Esophagus muscularis mucosa (tissue), 4 donors: ENCODE results near the gene PTPRN2. TPM values are rescaled to one million over a fixed set of nuclear protein-coding genes. Genes with fewer than 3 reads are reported as not detected.
"Not testable (repeated sequence)": the region's sequence is repeated elsewhere in the genome, so short reads cannot be mapped to it uniquely, and the experiment has no call there.

Experiments used
- DNase-seq: peaks from one replicate; pipeline ENCODE4 v3.0.0-alpha.2; 2017; ENCODE audit errors: extremely low spot score
- H3K27ac ChIP-seq, 4 donors: fragments of 200-600 bp; sonication (generic); replicated peaks in 1 of 4; 1 replicate in 3 of 4; 2 replicates in 1 of 4; pipeline ENCODE4 v1.5.1; 2016 to 2019; ENCODE audit warnings: mild to moderate bottlenecking in 1 of 4
- H3K27me3 ChIP-seq, 4 donors: fragments of 200-600 bp; sonication (generic); one replicate each; pipeline versions ENCODE4 v1.5.1 to v1.6.0; 2016 to 2019
- H3K36me3 ChIP-seq, 4 donors: fragments of 200-600 bp; sonication (generic); one replicate each; pipeline ENCODE4 v1.5.1; 2016 to 2019
- H3K4me1 ChIP-seq, 4 donors: fragments of 200-600 bp; sonication (generic); one replicate each; pipeline ENCODE4 v1.5.1; 2016 to 2019
- H3K4me3 ChIP-seq, 4 donors: fragments of 200-600 bp; sonication (generic); 1 replicate in 2 of 4; 2 replicates in 2 of 4; pipeline ENCODE4 v1.5.1; 2016 to 2019; ENCODE audit warnings: mild to moderate bottlenecking in 4 of 4, moderate library complexity in 1 of 4
- H3K9me3 ChIP-seq, 4 donors: fragments of 200-600 bp; sonication (generic); 1 replicate in 3 of 4; 2 replicates in 1 of 4; pipeline ENCODE4 v1.5.1; 2016 to 2019
- CTCF ChIP-seq, 3 experiments: fragments of 200-600 bp in 2 of 3; fragments of 450-650 bp in 1 of 3; sonication (generic) in 2 of 3; IDR thresholded peaks; one replicate each; pipeline ENCODE4 v1.5.1; 2017 to 2019; ENCODE audit warnings: antibody characterized with exemption in 3 of 3, mild to moderate bottlenecking in 2 of 3, moderate library complexity in 1 of 3
- EP300 ChIP-seq: sonication (generic); formaldehyde crosslinking; IDR thresholded peaks from one replicate; pipeline ENCODE4 v1.6.1; 2017; ENCODE audit warnings: antibody characterized with exemption
- POLR2A ChIP-seq: fragments of 450-650 bp; IDR thresholded peaks from one replicate; pipeline ENCODE4 v1.6.1; 2017; ENCODE audit warnings: antibody characterized with exemption, moderate library complexity, mild to moderate bottlenecking, low read depth
- POLR2AphosphoS5 ChIP-seq, 2 donors: sonication (generic); formaldehyde crosslinking; IDR thresholded peaks; one replicate each; pipeline ENCODE4 v1.6.1; 2017; ENCODE audit warnings: antibody characterized with exemption in 2 of 2
- WGBS: methylation state at CpG from one replicate; pipeline ENCODE4 v1.1.5; 2018; 5-methylcytosine and 5-hydroxymethylcytosine counted together
- intact Hi-C: fragments of 100-400 bp; cut with DNase I; formaldehyde crosslinking; loops from one replicate; pipeline ENCODE4 v1.15.1; 2023
- total RNA-seq, 4 donors: library from RNA; depleted of rRNA; stranded (reverse); fragments of >200 nt; gene quantifications; one replicate each; pipeline versions ENCODE4 v1.1.0 to v1.2.1, GENCODE V29; 2016

Gene PTPRN2
- total RNA-seq, 4 donors from 2014 or later: 2.1 to 3.1 (median 3.1) TPM

- H3K36me3 ChIP-seq: no peaks in the 10 kb centered on the region
- 100% methylated on average over 2 of the region's 2 CpGs for WGBS
- H3K27ac ChIP-seq: no peak overlapping the region
- peaks cover 0 to 18% (median 13%) of the 10 kb centered on the region in 4 donors for H3K9me3 ChIP-seq
- H3K27me3 ChIP-seq: peaks cover 0 to 46% (median 0%) of the 10 kb centered on the region in 4 donors
- no peak for TF ChIP-seq POLR2A
- TF ChIP-seq CTCF (IDR thresholded peaks at IDR 0.05): no peak
- TF ChIP-seq POLR2AphosphoS5 (IDR thresholded peaks at IDR 0.05): no peak
- TF ChIP-seq EP300: no peak
- intact Hi-C loops: no loop called here
- no peak for DNase-seq
- H3K4me3 ChIP-seq: no peak overlapping the region
- no peaks in the 10 kb centered on the region for H3K4me1 ChIP-seq
Observed at GRCh38 chr7:158516524-158516923, 71.1 kb downstream of the PTPRN2 start.

GRCh38 chr7:158512869-158513268 lies 74.8 kb downstream of the PTPRN2 start:
- H3K27me3 ChIP-seq: peaks cover 0 to 32% (median 0%) of the 10 kb centered on the region in 4 donors
- H3K36me3 ChIP-seq: no peaks in the 10 kb centered on the region
- no peak for TF ChIP-seq EP300
- no peak for TF ChIP-seq POLR2A
- TF ChIP-seq CTCF (IDR thresholded peaks at IDR 0.05): no peak
- no peak for TF ChIP-seq POLR2AphosphoS5 (IDR thresholded peaks at IDR 0.05)
- H3K9me3 ChIP-seq: peaks cover 0 to 27% (median 20%) of the 10 kb centered on the region in 4 donors
- WGBS: 67% methylated on average over 6 of the region's 6 CpGs
- H3K27ac ChIP-seq: no peak overlapping the region
- intact Hi-C loops: no loop called here
- DNase-seq: no peak
- H3K4me3 ChIP-seq: no peak overlapping the region
- H3K4me1 ChIP-seq: no peaks in the 10 kb centered on the region

GRCh38 chr7:158512042-158512441 lies 75.6 kb downstream of the PTPRN2 start:
- H3K4me1 ChIP-seq: no peaks in the 10 kb centered on the region
- H3K27ac ChIP-seq: no peak overlapping the region
- no peak for TF ChIP-seq POLR2A
- no peak for TF ChIP-seq EP300
- TF ChIP-seq CTCF (IDR thresholded peaks at IDR 0.05): no peak
- no peak for TF ChIP-seq POLR2AphosphoS5 (IDR thresholded peaks at IDR 0.05)
- H3K27me3 ChIP-seq: peaks cover 0 to 32% (median 0%) of the 10 kb centered on the region in 4 donors
- intact Hi-C loops: no loop called here
- WGBS: 77% methylated on average over 6 of the region's 6 CpGs
- H3K9me3 ChIP-seq: peaks cover 0 to 27% (median 20%) of the 10 kb centered on the region in 4 donors
- no peak overlapping the region for H3K4me3 ChIP-seq
- no peaks in the 10 kb centered on the region for H3K36me3 ChIP-seq
- no peak for DNase-seq

GRCh38 chr7:158508802-158509385 lies 78.7 kb downstream of the PTPRN2 start:
- Histone ChIP-seq H3K9me3 (peaks cover 0 to 47% (median 34%) of the 10 kb centered on the region in 4 donors), H3K36me3 (no peaks in the 10 kb centered on the region), H3K27me3 (peaks cover 0 to 43% (median 0%) of the 10 kb centered on the region in 4 donors), H3K4me3 (no peak overlapping the region), H3K27ac (no peak overlapping the region), H3K4me1 (no peaks in the 10 kb centered on the region)
- 70% methylated on average over 16 of the region's 27 CpGs for WGBS
- no peak for TF ChIP-seq CTCF (IDR thresholded peaks at IDR 0.05)
- TF ChIP-seq POLR2A: no peak
- intact Hi-C loops: no loop called here
- DNase-seq: no peak

GRCh38 chr7:158508321-158508720 lies 79.3 kb downstream of the PTPRN2 start:
- DNase-seq, H3K27ac ChIP-seq, H3K4me3 ChIP-seq, H3K4me1 ChIP-seq, intact Hi-C loops, H3K36me3 ChIP-seq: not testable (repeated sequence)
- H3K9me3 ChIP-seq: peaks cover 0 to 47% (median 34%) of the 10 kb centered on the region in 4 donors
- 81% methylated on average over 9 of the region's 16 CpGs for WGBS
- peaks cover 0 to 43% (median 0%) of the 10 kb centered on the region in 4 donors for H3K27me3 ChIP-seq
